ENCODE data around the gene MYT1. TPM values are rescaled to one million over a fixed set of nuclear protein-coding genes. Genes with fewer than 3 reads are reported as not detected.
A peak's percentile ranks its signal among the peaks of the same experiment; 100 is the strongest.

MYT1 gene
- total and polyA plus RNA-seq, 2 of the 8 experiments (the other 6 are each of a cell fraction or from before 2014, with no cell fraction given) = 0.63 to 2.0 TPM

DNA sequence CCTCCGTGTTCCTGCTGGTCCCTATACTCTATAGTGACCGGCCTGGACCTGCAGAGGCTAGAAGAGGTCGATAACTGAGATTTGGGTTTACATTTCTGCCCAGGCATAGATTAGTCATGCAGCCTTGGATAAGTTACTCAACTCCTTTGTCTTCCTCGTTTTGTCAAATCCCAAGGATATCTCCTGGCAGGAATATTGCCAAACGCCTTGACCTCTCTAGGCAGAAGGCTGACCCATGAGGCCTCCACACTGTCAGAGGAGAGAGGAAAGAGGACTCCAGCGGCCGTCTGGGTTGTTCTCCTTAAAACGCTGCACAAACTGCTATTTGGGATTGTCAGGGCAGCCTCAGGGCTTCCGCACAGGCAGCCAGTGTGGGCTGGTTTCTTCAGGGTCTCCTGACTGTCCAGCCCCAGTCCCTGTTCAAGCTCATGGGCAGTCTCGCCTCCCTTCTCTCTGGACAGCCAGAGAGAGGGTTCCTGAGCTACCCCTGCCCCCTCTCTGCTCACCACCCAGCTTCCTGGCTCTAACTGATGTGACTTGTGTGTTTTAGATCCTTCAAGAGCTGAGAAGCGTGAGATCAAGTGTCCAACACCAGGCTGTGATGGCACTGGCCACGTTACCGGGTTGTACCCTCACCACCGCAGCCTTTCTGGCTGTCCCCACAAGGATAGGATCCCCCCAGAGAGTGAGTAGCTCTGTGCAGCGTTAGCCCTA is 46.6 kb downstream of the MYT1 start:
- H4K8ac ChIP-seq (ENCODE audit: extremely low read depth, insufficient read depth, low read length) = no peak overlapping the region
- DNase-seq (ENCODE audit: low read depth in 1 of 2, low spot score in 2 of 2) (no peak), FAIRE-seq (no peak)
- no peak overlapping the region for H2BK20ac ChIP-seq (ENCODE audit: low read length)
- WGBS, 2 experiments (ENCODE audit: extremely low coverage in 1 of 2, insufficient coverage in 1 of 2, insufficient read length in 1 of 2, insufficient replicate concordance in 2 of 2, low coverage in 1 of 2, low lambda C conversion rate in 2 of 2, missing lambda C conversion rate in 1 of 2) = 81% methylated on average over 14 of the region's 15 CpGs; no CpG with 5 or more reads in 1 of the 2 experiments
- peak overlapping the region; percentile 12; the same call in 1 of the 2 replicates for H2BK12ac ChIP-seq (ENCODE audit: low read depth, low read length)
- H2BK15ac ChIP-seq (ENCODE audit: low read length) = peak overlapping the region; percentile 40; the same call in 1 of the 2 replicates
- no peak overlapping the region for H2BK5ac ChIP-seq (ENCODE audit: low read depth, low read length)
- ChIA-PET POLR2A (ENCODE audit: partially characterized antibody) (interaction anchor here (1.2 to 1.5 kb wide), 2 partner anchors 10 to 45 kb away, joined by 3 read pairs; partner anchors contain the start of gene PCMTD2), CTCF (ENCODE audit: partially characterized antibody) (interaction anchor here (0.7 to 4.8 kb wide), 11 partner anchors 8 to 90 kb away, joined by 3 to 33 read pairs (median 4); no protein-coding TSS in a partner anchor)
- H3K27ac ChIP-seq (ENCODE audit: low read depth, low read length) = no peak overlapping the region
- H3K4me2 ChIP-seq (ENCODE audit: insufficient read depth in 1 of 2, low read depth in 2 of 2, low read length in 2 of 2) = no peak overlapping the region
- no peak overlapping the region for H3K14ac ChIP-seq (ENCODE audit: insufficient read length)
- H3K18ac ChIP-seq (ENCODE audit: extremely low read depth, low read length) = no peak overlapping the region
- H2AK5ac ChIP-seq (ENCODE audit: low read depth, low read length) = no peak overlapping the region
- H3K27me3 ChIP-seq (replicated peaks in 1 of 4; ENCODE audit: control insufficient read depth in 3 of 4, extremely low read depth in 1 of 4, insufficient read depth in 3 of 4, low read length in 3 of 4) = no peaks in the 10 kb centered on the region
- H2BK120ac ChIP-seq (replicated peaks; ENCODE audit: low read depth, low read length) = no peak overlapping the region
- H3K4me1 ChIP-seq (replicated peaks in 1 of 4; ENCODE audit: control insufficient read depth in 3 of 4, insufficient read depth in 4 of 4, low read length in 3 of 4) = no peaks in the 10 kb centered on the region; a peak in 2 of 7 replicates
- no peaks in the 10 kb centered on the region for H3K9me3 ChIP-seq (ENCODE audit: insufficient read depth in 2 of 2, low read depth in 1 of 2, low read length in 1 of 2)
- H3K4ac ChIP-seq (replicated peaks; ENCODE audit: insufficient read length, low read depth, low read length) = peak overlapping the region; percentile 7
- H3K4me3 ChIP-seq (ENCODE audit: extremely low read depth in 1 of 4, insufficient read depth in 2 of 4, low read depth in 3 of 4, low read length in 4 of 4) = no peak overlapping the region
- no peak overlapping the region for H3K56ac ChIP-seq (replicated peaks; ENCODE audit: insufficient read length, low read depth, low read length)
- H2AFZ ChIP-seq (ENCODE audit: low read length) = no peak overlapping the region
- H3K36me3 ChIP-seq (ENCODE audit: control insufficient read depth in 2 of 4, insufficient read depth in 4 of 4, low read length in 3 of 4) = no peaks in the 10 kb centered on the region
- H4K20me1 ChIP-seq (replicated peaks in 1 of 2; ENCODE audit: control insufficient read depth in 1 of 2, insufficient read depth in 2 of 2, low read length in 2 of 2) = peaks cover 0 to 3% of the 10 kb centered on the region in 2 experiments
- H3K23ac ChIP-seq (ENCODE audit: insufficient read length) = no peak overlapping the region
- H4K91ac ChIP-seq (replicated peaks; ENCODE audit: insufficient read length, low read length) = peak overlapping the region; percentile 40
- no peak overlapping the region for H3K9ac ChIP-seq (replicated peaks in 1 of 4; ENCODE audit: extremely low read depth in 1 of 4, low read depth in 3 of 4, low read length in 3 of 4)
- no peaks in the 10 kb centered on the region for H3K79me2 ChIP-seq (ENCODE audit: control insufficient read depth in 1 of 2, insufficient read depth in 2 of 2, low read length in 2 of 2)
- no peak overlapping the region for H4K5ac ChIP-seq (ENCODE audit: insufficient read length, low read depth, low read length)
- no peaks in the 10 kb centered on the region for H3K79me1 ChIP-seq (ENCODE audit: low read depth, low read length)
- no peaks in the 10 kb centered on the region for H3K23me2 ChIP-seq (ENCODE audit: low read depth, low read length)
- TF ChIP-seq POLR2A (IDR thresholded peaks at IDR 0.05; ENCODE audit: control extremely low read depth in 1 of 2, low read depth in 2 of 2, low read length in 2 of 2) = no peak

Data from H1 (cell line).